NCI-H2227 (cell line): ENCODE data around the gene CCDC187.

Experiments
- DNase-seq: peaks from one replicate; lab custom pipeline; 2025; ENCODE audit not compliant: unreplicated experiment; lab: John Stamatoyannopoulos, UW

CCDC187 gene

DNA sequence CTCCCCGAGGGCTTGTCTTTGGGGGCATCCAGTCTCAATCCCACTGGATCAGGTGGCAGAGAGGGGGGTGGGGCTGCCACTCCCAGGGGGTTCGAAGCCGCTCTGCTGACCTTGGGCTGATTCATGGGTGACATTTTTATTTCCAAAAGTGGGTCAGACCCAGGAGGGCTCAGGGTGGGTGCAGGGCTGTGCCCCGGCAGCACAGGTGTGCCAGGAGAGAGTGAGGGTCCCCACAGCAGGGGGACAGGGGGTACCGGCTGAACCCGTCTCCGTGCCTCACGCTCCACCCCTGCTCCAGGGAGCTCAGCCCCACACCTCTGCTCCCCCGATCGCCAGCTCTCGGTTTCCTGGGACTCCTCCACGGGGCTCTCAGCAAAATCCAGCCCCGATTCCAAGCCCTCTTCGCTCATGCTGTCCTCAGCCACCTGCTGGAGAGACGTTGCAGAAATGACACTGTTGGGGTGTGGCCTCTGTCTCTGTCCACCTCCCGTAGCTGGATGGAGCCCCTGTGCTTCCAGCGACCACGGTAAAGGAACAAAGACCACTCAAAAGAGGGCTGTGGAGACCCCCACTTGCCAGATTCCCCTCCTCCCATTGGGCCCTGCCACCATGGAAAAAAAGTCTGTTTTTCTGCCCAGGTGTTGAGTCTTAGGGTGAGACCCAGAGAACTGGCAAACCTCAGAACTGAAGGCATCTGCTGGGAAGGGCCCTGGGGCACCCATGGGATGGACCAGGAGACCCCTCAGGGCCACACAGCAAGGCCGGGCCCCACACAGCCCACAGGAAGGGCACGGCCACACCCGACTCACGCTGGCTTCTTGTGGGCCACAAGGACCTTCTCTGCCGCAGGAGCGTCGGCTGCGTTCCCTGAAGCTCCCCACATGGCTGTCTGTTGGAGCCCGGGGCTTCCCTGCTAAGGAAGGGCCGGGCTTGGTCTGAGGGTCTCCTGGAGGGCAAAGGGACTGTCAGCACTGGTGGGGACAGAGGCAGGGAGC lies 47.7 kb downstream of the CCDC187 start:
- DNase-seq = no peak

DNA sequence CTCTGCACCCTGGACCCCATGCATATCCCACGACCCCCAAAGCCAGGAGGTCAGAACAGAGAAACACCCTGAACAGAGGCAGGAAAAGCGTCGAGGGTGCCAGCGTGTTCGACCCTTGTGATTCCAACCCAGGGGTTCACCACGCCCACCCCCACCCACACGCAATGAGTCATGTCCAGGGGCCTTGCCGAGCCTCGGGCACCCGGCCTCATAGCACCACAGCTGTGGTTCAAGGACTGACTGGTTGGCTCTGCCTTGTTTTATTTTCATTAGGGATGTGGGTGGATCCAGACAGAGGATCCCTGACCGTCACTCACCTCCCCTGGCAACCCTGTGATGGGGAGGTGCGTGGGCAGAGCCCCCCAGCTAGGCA lies 48.7 kb downstream of the CCDC187 start:
- DNase-seq = no peak

- no peak for DNase-seq
Measured at GRCh38 chr9:136254381-136255165, 49.3 kb downstream of the CCDC187 start.

- DNase-seq = no peak
Measured at GRCh38 chr9:136253246-136254130, 50.4 kb downstream of the CCDC187 start.

DNA sequence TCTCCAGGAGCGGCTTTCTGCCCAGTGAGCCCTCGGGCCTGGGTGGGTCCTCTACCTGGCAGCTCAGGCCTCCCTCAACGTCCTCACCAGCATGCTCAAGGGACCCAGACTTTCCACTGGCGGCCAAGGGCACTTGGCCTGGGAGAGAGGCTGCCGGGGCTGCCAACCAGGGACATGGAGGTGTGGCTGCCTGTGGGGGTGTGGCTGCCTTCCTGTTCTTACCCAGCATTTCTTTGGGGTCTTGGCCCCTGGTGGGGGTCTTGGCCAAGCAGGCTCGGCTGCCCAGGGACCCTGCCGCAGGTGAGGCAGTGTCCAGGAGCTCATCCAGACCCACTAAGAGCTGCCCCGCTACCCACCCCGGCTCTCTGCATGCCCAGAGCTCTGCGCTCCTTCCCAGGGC lies 51.0 kb downstream of the CCDC187 start:
- no peak for DNase-seq

- no peak for DNase-seq
Measured at GRCh38 chr9:136252281-136252680, 51.6 kb downstream of the CCDC187 start.

GRCh38 chr9:136251264-136252115 lies 52.4 kb downstream of the CCDC187 start:
- DNase-seq = no peak

DNA sequence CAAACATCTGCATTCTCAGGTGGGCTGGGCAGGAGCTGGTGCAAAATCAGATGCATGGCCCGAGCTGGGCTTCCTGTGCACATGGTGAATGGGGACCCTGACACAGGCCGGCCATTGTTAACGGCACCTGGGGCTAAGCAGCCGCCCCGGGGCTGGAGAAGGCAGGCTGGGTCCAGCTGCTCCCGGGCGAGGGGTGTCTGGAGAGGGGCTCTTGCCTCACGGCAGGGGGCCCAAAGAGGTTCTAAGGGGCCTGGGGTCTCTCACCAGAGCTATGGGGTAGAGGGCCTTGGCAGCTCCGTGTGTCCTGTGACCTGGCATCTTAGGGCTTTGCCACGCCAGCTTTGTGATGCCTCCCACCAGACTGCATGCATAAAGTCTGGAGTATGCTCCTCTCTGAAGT lies 53.2 kb downstream of the CCDC187 start:
- no peak for DNase-seq

- no peak for DNase-seq
Measured at GRCh38 chr9:136249877-136250559, 53.9 kb downstream of the CCDC187 start.

GRCh38 chr9:136248951-136249876 lies 54.7 kb downstream of the CCDC187 start:
- no peak for DNase-seq

GRCh38 chr9:136247947-136248637 lies 55.8 kb downstream of the CCDC187 start:
- no peak for DNase-seq

DNA sequence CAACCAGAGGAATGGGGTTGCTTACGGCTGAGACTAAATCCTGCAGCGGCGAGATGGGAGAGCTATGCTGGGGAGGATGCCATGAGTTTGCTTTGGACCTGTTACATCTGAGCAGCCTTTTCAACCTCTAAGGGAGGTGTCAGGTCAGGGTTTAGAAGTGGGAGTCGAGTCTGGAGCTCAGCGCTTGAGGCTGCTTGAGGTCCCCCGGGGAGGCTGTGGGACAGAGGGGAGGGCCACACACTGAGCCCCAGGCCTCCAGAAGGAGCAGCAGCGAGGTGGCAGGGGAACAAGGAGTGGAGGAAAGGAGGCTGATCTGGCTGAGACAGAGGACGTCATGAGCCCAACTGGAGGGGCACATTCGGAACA lies 56.4 kb downstream of the CCDC187 start:
- DNase-seq = no peak

GRCh38 chr9:136246849-136247550 lies 56.9 kb downstream of the CCDC187 start:
- no peak for DNase-seq

DNA sequence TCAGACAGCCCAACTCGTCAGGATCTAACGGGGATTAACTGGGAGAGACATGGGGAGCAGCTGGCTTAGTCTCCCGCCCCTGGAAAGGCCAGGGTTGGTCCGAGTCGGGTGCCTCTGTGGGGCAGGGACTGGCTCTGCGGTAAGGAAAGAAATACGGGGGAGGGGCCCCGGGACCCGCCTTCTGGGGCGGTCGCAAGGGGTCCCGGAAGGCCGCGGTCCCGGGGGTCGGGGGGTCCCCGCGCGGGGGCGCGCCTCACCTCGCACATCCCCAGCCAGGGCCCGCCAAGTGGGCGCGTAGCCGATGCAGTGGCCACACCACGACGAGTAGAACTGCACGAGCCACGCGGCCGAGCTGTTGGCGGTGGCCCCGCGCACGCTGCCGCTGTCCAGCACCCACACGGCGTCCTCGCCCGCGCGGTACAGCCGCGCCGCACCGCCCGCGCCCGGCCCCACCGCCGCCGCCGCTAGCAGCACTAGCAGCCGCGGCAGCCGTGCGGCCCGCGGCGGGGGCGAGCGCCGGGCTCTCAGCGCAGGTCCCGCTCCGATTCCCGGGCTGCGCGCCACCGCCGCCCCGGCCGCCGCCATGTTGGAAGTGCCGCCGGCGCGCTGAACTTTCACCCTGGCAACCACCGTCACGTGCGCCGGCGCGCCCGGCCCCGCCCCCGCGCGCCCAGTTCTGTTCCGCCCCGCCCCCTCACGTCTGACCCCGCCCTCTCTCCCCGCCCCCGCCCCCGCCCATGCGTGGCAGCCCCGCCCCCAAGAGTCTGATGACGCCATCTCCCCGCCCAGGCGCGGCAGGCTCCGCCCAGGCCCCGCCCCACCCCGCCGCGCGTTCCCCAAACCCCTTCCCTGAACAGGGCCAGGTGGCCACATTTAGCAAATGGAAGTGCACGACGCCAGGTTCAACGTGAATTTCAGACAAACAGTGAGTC lies 58.4 kb downstream of the CCDC187 start, which contains the start of gene QSOX2:
Gene QSOX2 (minus strand): TSS at position 594 of the 932 bp plus-strand sequence. CDS start 9 bp downstream, at position 585.
- DNase-seq = peak; percentile 78

DNA sequence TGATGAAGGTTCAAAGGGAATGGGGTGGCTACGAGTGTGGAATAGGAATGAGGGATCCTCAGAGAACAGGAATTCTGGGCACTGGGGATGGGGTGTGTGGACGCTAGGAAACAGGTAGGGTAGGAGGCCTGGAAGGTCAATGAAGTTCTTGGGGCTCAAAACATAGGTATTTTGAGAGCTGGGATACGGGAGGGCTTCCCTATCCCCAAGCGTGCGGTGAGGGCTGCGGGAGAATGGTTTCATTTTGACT lies 59.0 kb downstream of the CCDC187 start:
- no peak for DNase-seq
